ENCODE data around the gene MTUS2.

MTUS2 gene

GRCh38 chr13:29310806-29311205 lies 490.7 kb downstream of the MTUS2 start:
- H3K9me3 ChIP-seq (ENCODE audit: control insufficient read depth, low read length) = no peaks in the 10 kb centered on the region
- no peaks in the 10 kb centered on the region for H3K4me1 ChIP-seq (ENCODE audit: control insufficient read depth, insufficient read depth, low read length, poor library complexity, severe bottlenecking)
- no peaks in the 10 kb centered on the region for H3K36me3 ChIP-seq (ENCODE audit: control insufficient read depth, insufficient read depth, low read length)
- H3K27ac ChIP-seq (ENCODE audit: insufficient read depth, low read length, poor library complexity, severe bottlenecking) = no peak overlapping the region
- no peaks in the 10 kb centered on the region for H3K27me3 ChIP-seq (replicated peaks; ENCODE audit: control insufficient read depth, insufficient read depth, low read length, poor library complexity, severe bottlenecking)
- H3K4me3 ChIP-seq (ENCODE audit: insufficient read depth, low read depth, low read length, poor library complexity, severe bottlenecking) = no peak overlapping the region
- no peak for DNase-seq

- no peaks in the 10 kb centered on the region for H3K36me3 ChIP-seq (ENCODE audit: control insufficient read depth, insufficient read depth, low read length)
- H3K4me3 ChIP-seq (ENCODE audit: insufficient read depth, low read depth, low read length, poor library complexity, severe bottlenecking) = no peak overlapping the region
- no peaks in the 10 kb centered on the region for H3K27me3 ChIP-seq (replicated peaks; ENCODE audit: control insufficient read depth, insufficient read depth, low read length, poor library complexity, severe bottlenecking)
- no peak overlapping the region for H3K27ac ChIP-seq (ENCODE audit: insufficient read depth, low read length, poor library complexity, severe bottlenecking)
- DNase-seq = no peak
- no peaks in the 10 kb centered on the region for H3K4me1 ChIP-seq (ENCODE audit: control insufficient read depth, insufficient read depth, low read length, poor library complexity, severe bottlenecking)
- H3K9me3 ChIP-seq (ENCODE audit: control insufficient read depth, low read length) = no peaks in the 10 kb centered on the region
Observed at GRCh38 chr13:29315847-29316246, 495.7 kb downstream of the MTUS2 start.

- Histone ChIP-seq H3K4me3 (ENCODE audit: insufficient read depth, low read depth, low read length, poor library complexity, severe bottlenecking) (no peak overlapping the region), H3K9me3 (ENCODE audit: control insufficient read depth, low read length) (no peaks in the 10 kb centered on the region), H3K27me3 (replicated peaks; ENCODE audit: control insufficient read depth, insufficient read depth, low read length, poor library complexity, severe bottlenecking) (no peaks in the 10 kb centered on the region), H3K36me3 (ENCODE audit: control insufficient read depth, insufficient read depth, low read length) (no peaks in the 10 kb centered on the region), H3K4me1 (ENCODE audit: control insufficient read depth, insufficient read depth, low read length, poor library complexity, severe bottlenecking) (no peaks in the 10 kb centered on the region), H3K27ac (ENCODE audit: insufficient read depth, low read length, poor library complexity, severe bottlenecking) (no peak overlapping the region)
- no peak for DNase-seq
Observed at GRCh38 chr13:29317828-29318227, 497.7 kb downstream of the MTUS2 start.

- no peak overlapping the region for H3K4me3 ChIP-seq (ENCODE audit: insufficient read depth, low read depth, low read length, poor library complexity, severe bottlenecking)
- H3K27me3 ChIP-seq (replicated peaks; ENCODE audit: control insufficient read depth, insufficient read depth, low read length, poor library complexity, severe bottlenecking) = no peaks in the 10 kb centered on the region
- DNase-seq = no peak
- no peaks in the 10 kb centered on the region for H3K9me3 ChIP-seq (ENCODE audit: control insufficient read depth, low read length)
- H3K27ac ChIP-seq (ENCODE audit: insufficient read depth, low read length, poor library complexity, severe bottlenecking) = no peak overlapping the region
- no peaks in the 10 kb centered on the region for H3K4me1 ChIP-seq (ENCODE audit: control insufficient read depth, insufficient read depth, low read length, poor library complexity, severe bottlenecking)
- no peaks in the 10 kb centered on the region for H3K36me3 ChIP-seq (ENCODE audit: control insufficient read depth, insufficient read depth, low read length)
Observed at GRCh38 chr13:29318741-29319140, 498.6 kb downstream of the MTUS2 start.

- Histone ChIP-seq H3K27ac (ENCODE audit: insufficient read depth, low read length, poor library complexity, severe bottlenecking) (no peak overlapping the region), H3K9me3 (ENCODE audit: control insufficient read depth, low read length) (no peaks in the 10 kb centered on the region), H3K4me1 (ENCODE audit: control insufficient read depth, insufficient read depth, low read length, poor library complexity, severe bottlenecking) (no peaks in the 10 kb centered on the region), H3K27me3 (replicated peaks; ENCODE audit: control insufficient read depth, insufficient read depth, low read length, poor library complexity, severe bottlenecking) (no peaks in the 10 kb centered on the region), H3K36me3 (ENCODE audit: control insufficient read depth, insufficient read depth, low read length) (no peaks in the 10 kb centered on the region), H3K4me3 (ENCODE audit: insufficient read depth, low read depth, low read length, poor library complexity, severe bottlenecking) (no peak overlapping the region)
- DNase-seq = no peak
Observed at GRCh38 chr13:29319451-29319850, 499.3 kb downstream of the MTUS2 start.

GRCh38 chr13:29323954-29324353 lies 503.8 kb downstream of the MTUS2 start:
- no peak for DNase-seq

GRCh38 chr13:29324601-29325000 lies 504.5 kb downstream of the MTUS2 start:
- DNase-seq = no peak
- Histone ChIP-seq H3K36me3 (ENCODE audit: control insufficient read depth, insufficient read depth, low read length) (no peaks in the 10 kb centered on the region), H3K4me3 (ENCODE audit: insufficient read depth, low read depth, low read length, poor library complexity, severe bottlenecking) (no peak overlapping the region), H3K27me3 (replicated peaks; ENCODE audit: control insufficient read depth, insufficient read depth, low read length, poor library complexity, severe bottlenecking) (no peaks in the 10 kb centered on the region), H3K27ac (ENCODE audit: insufficient read depth, low read length, poor library complexity, severe bottlenecking) (no peak overlapping the region), H3K9me3 (ENCODE audit: control insufficient read depth, low read length) (no peaks in the 10 kb centered on the region), H3K4me1 (ENCODE audit: control insufficient read depth, insufficient read depth, low read length, poor library complexity, severe bottlenecking) (no peaks in the 10 kb centered on the region)

More at GRCh38 chr13:29323954-29324353, 503.8 kb downstream of the MTUS2 start:
- Histone ChIP-seq H3K27me3 (replicated peaks; ENCODE audit: control insufficient read depth, insufficient read depth, low read length, poor library complexity, severe bottlenecking) (no peaks in the 10 kb centered on the region), H3K36me3 (ENCODE audit: control insufficient read depth, insufficient read depth, low read length) (no peaks in the 10 kb centered on the region), H3K27ac (ENCODE audit: insufficient read depth, low read length, poor library complexity, severe bottlenecking) (no peak overlapping the region), H3K4me1 (ENCODE audit: control insufficient read depth, insufficient read depth, low read length, poor library complexity, severe bottlenecking) (no peaks in the 10 kb centered on the region), H3K4me3 (ENCODE audit: insufficient read depth, low read depth, low read length, poor library complexity, severe bottlenecking) (no peak overlapping the region), H3K9me3 (ENCODE audit: control insufficient read depth, low read length) (no peaks in the 10 kb centered on the region)

- Histone ChIP-seq H3K9me3 (ENCODE audit: control insufficient read depth, low read length) (no peaks in the 10 kb centered on the region), H3K4me3 (ENCODE audit: insufficient read depth, low read depth, low read length, poor library complexity, severe bottlenecking) (no peak overlapping the region), H3K27me3 (replicated peaks; ENCODE audit: control insufficient read depth, insufficient read depth, low read length, poor library complexity, severe bottlenecking) (no peaks in the 10 kb centered on the region), H3K4me1 (ENCODE audit: control insufficient read depth, insufficient read depth, low read length, poor library complexity, severe bottlenecking) (no peaks in the 10 kb centered on the region), H3K27ac (ENCODE audit: insufficient read depth, low read length, poor library complexity, severe bottlenecking) (no peak overlapping the region), H3K36me3 (ENCODE audit: control insufficient read depth, insufficient read depth, low read length) (no peaks in the 10 kb centered on the region)
- no peak for DNase-seq
Observed at GRCh38 chr13:29328501-29328900, 508.4 kb downstream of the MTUS2 start.

- no peaks in the 10 kb centered on the region for H3K9me3 ChIP-seq (ENCODE audit: control insufficient read depth, low read length)
- no peak for DNase-seq
- no peaks in the 10 kb centered on the region for H3K27me3 ChIP-seq (replicated peaks; ENCODE audit: control insufficient read depth, insufficient read depth, low read length, poor library complexity, severe bottlenecking)
- no peak overlapping the region for H3K27ac ChIP-seq (ENCODE audit: insufficient read depth, low read length, poor library complexity, severe bottlenecking)
- no peaks in the 10 kb centered on the region for H3K36me3 ChIP-seq (ENCODE audit: control insufficient read depth, insufficient read depth, low read length)
- H3K4me1 ChIP-seq (ENCODE audit: control insufficient read depth, insufficient read depth, low read length, poor library complexity, severe bottlenecking) = no peaks in the 10 kb centered on the region
- H3K4me3 ChIP-seq (ENCODE audit: insufficient read depth, low read depth, low read length, poor library complexity, severe bottlenecking) = no peak overlapping the region
Observed at GRCh38 chr13:29336356-29336755, 516.2 kb downstream of the MTUS2 start.

- no peaks in the 10 kb centered on the region for H3K27me3 ChIP-seq (replicated peaks; ENCODE audit: control insufficient read depth, insufficient read depth, low read length, poor library complexity, severe bottlenecking)
- H3K9me3 ChIP-seq (ENCODE audit: control insufficient read depth, low read length) = no peaks in the 10 kb centered on the region
- no peak overlapping the region for H3K4me3 ChIP-seq (ENCODE audit: insufficient read depth, low read depth, low read length, poor library complexity, severe bottlenecking)
- no peaks in the 10 kb centered on the region for H3K4me1 ChIP-seq (ENCODE audit: control insufficient read depth, insufficient read depth, low read length, poor library complexity, severe bottlenecking)
- no peak overlapping the region for H3K27ac ChIP-seq (ENCODE audit: insufficient read depth, low read length, poor library complexity, severe bottlenecking)
- no peak for DNase-seq
- H3K36me3 ChIP-seq (ENCODE audit: control insufficient read depth, insufficient read depth, low read length) = no peaks in the 10 kb centered on the region
Observed at GRCh38 chr13:29339386-29340272, 519.5 kb downstream of the MTUS2 start.
